IMR-90 (cell line): ENCODE data around the gene RAD1.

Experiments
- CTCF ChIP-seq: conservative IDR thresholded peaks from 2 replicates; pipeline ENCODE4 v1.5.1; 2012; ENCODE audit warnings: mild to moderate bottlenecking, low read depth, low read length, improper control_type of control experiment
- MAFK ChIP-seq: IDR thresholded peaks from 2 replicates; pipeline ENCODE4 v1.6.1; 2012; ENCODE audit warnings: low read depth, low read length, improper control_type of control experiment
- MAZ ChIP-seq: IDR thresholded peaks from 2 replicates; pipeline ENCODE4 v1.6.1; 2012; ENCODE audit warnings: low read depth, mild to moderate bottlenecking, low read length, improper control_type of control experiment, moderate library complexity, borderline replicate concordance
- POLR2A ChIP-seq: IDR thresholded peaks from 2 replicates; pipeline ENCODE4 v1.6.1; 2012; ENCODE audit warnings: mild to moderate bottlenecking, low read depth, low read length
- USF2 ChIP-seq: fragments of 150-350 bp; IDR thresholded peaks from 2 replicates; pipeline ENCODE4 v1.6.1; 2017; ENCODE audit warnings: mild to moderate bottlenecking, antibody characterized with exemption, low read length, low read depth

- TF ChIP-seq CTCF (no peak), MAFK (no peak), MAZ (no peak), POLR2A (no peak), USF2 (no peak)
These were observed 44.0 kb upstream of the RAD1 start for GRCh38 chr5:34959323-34959722.
